ENCODE results near the gene TTLL4. TPM values are rescaled to one million over a fixed set of nuclear protein-coding genes. Genes with fewer than 3 reads are reported as not detected.

Gene TTLL4
- total RNA-seq, 1 experiment from 2014 or later, result 4.5 TPM

- no peak for DNase-seq
- no peaks in the 10 kb centered on the region for H3K36me3 ChIP-seq
- H3K9me3 ChIP-seq, result peaks cover 3% of the 10 kb centered on the region; the same call in 1 of the 2 replicates
- H3K27me3 ChIP-seq, result no peaks in the 10 kb centered on the region
- no peak overlapping the region for H3K4me3 ChIP-seq
Observed at GRCh38 chr2:218786133-218786532, 75.5 kb downstream of the TTLL4 start.

GRCh38 chr2:218788529-218789255 is 78.1 kb downstream of the TTLL4 start:
- no peak for DNase-seq

DNA sequence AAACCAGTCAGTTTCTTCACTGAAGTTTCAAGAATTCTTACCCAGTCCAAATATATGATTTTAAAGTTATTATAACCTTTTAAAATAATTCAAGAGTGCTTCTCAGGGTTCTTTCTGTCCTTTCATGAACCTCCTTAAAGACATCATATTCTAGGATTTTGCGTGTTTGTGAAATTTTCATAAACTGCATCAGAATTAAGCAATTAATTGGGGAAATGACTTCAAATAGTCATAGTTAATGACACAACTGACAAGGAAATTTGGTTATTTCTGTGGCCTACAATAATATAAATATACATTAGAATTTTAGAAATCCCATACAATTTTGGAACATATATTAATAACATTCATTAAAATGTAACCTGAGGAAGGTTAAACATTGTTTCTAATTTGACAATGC is 81.8 kb downstream of the TTLL4 start:
- Histone ChIP-seq H3K4me3 (no peak overlapping the region), H3K9me3 (peaks cover 3% of the 10 kb centered on the region; the same call in 1 of the 2 replicates), H3K36me3 (no peaks in the 10 kb centered on the region), H3K27me3 (no peaks in the 10 kb centered on the region)
- DNase-seq, result no peak

More at GRCh38 chr2:218788529-218789255, 78.1 kb downstream of the TTLL4 start:
- H3K36me3 ChIP-seq, result no peaks in the 10 kb centered on the region
- H3K27me3 ChIP-seq, result no peaks in the 10 kb centered on the region
- peaks cover 3% of the 10 kb centered on the region; the same call in 1 of the 2 replicates for H3K9me3 ChIP-seq
- no peak overlapping the region for H3K4me3 ChIP-seq

DNA sequence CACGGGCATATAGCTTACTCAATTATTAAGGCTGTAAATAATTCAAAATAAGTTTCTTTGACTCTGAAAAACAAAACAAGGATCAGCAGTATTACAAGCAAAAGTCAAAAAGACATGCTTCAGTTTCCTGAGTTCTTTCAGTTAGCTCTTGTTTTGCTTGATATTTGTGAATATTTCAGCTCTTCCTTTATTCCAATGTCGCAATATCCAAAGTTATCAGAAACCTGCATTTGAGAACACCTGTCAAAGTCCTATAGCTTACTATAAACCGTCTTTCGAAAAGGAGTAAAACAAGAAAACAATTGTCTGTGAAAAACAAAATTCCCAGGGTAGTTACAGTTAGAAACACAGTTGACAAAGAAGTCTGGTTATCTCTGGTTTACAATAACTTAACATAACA is 86.1 kb downstream of the TTLL4 start:
- Histone ChIP-seq H3K4me3 (no peak overlapping the region), H3K9me3 (no peaks in the 10 kb centered on the region), H3K27me3 (no peaks in the 10 kb centered on the region), H3K36me3 (no peaks in the 10 kb centered on the region)
- DNase-seq, result no peak

GRCh38 chr2:218798767-218799504 is 88.3 kb downstream of the TTLL4 start:
- H3K9me3 ChIP-seq, result 0 out of 2 replicates have a peak, but pooled peaks cover under 1% of the 10 kb centered on the region
- H3K36me3 ChIP-seq, result no peaks in the 10 kb centered on the region
- no peak overlapping the region for H3K4me3 ChIP-seq
- no peaks in the 10 kb centered on the region for H3K27me3 ChIP-seq
- no peak for DNase-seq

- Histone ChIP-seq H3K36me3 (no peaks in the 10 kb centered on the region), H3K4me3 (no peak overlapping the region), H3K27me3 (no peaks in the 10 kb centered on the region), H3K9me3 (peaks cover 7% of the 10 kb centered on the region; the same call in 1 of the 2 replicates)
- no peak for DNase-seq
Observed at GRCh38 chr2:218799990-218800389, 89.4 kb downstream of the TTLL4 start.

DNA sequence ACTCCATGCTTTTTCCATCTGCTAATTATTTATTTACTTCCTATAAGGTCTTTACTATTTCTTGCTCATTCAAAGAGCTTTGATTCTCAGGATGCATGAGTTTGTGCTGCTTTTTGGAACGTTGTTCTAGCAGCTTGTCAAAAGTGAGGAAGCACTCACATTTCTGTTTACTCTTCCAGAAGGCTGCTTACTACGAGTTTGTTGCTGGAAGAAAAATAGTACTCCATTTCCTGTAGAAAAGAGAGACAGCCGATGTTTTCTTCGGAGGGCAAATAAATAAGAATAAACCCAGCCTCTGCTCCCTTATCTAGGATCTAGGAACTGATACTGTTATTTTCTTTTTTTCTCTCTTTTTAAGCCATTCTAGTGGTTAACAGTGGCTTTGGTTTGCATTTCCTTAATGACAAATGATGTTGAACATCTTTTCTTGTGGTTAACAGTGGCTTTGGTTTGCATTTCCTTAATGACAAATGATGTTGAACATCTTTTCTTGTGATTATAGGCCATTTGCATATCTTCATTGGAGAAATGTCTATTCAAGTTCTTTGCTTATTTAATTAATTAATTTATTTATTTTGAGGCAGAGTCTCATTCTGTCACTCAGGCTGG is 91.9 kb downstream of the TTLL4 start:
- no peak for DNase-seq
- no peaks in the 10 kb centered on the region for H3K36me3 ChIP-seq

GRCh38 chr2:218804817-218805216 is 94.2 kb downstream of the TTLL4 start:
- Histone ChIP-seq H3K27me3 (no peaks in the 10 kb centered on the region), H3K36me3 (no peaks in the 10 kb centered on the region), H3K9me3 (peaks cover 7% of the 10 kb centered on the region; the same call in 1 of the 2 replicates), H3K4me3 (no peak overlapping the region)
- no peak for DNase-seq

More for the DNA sequence above, 91.9 kb downstream of the TTLL4 start:
- H3K27me3 ChIP-seq, result no peaks in the 10 kb centered on the region
- no peak overlapping the region for H3K4me3 ChIP-seq
- H3K9me3 ChIP-seq, result peaks cover 7% of the 10 kb centered on the region; the same call in 1 of the 2 replicates

Other genes with a start within 250 kb of the TTLL4 start
- 4.9 and 6.8 TPM in 2 replicates for gene USP37, start 142.5 kb upstream of the TTLL4 start, total RNA-seq (2014; rRNA removed; shearing (Covaris generic); ENCODE audit: low replicate concordance)
- gene CNOT9, start 142.0 kb upstream of the TTLL4 start, total RNA-seq (2014; rRNA removed; shearing (Covaris generic); ENCODE audit: low replicate concordance), result 115 and 131 TPM in 2 replicates
- 0.74 and 1.2 TPM in 2 replicates for gene PLCD4, start 102.9 kb upstream of the TTLL4 start, total RNA-seq (2014; rRNA removed; shearing (Covaris generic); ENCODE audit: low replicate concordance)
- 2.1 and 2.6 TPM in 2 replicates for gene ZNF142, start 51.2 kb upstream of the TTLL4 start, total RNA-seq (2014; rRNA removed; shearing (Covaris generic); ENCODE audit: low replicate concordance)
- gene BCS1L, start 51.2 kb upstream of the TTLL4 start, total RNA-seq (2014; rRNA removed; shearing (Covaris generic); ENCODE audit: low replicate concordance), result 22.3 and 53.1 TPM in 2 replicates
- 29.2 and 32.1 TPM in 2 replicates for gene RNF25, start 38.8 kb upstream of the TTLL4 start, total RNA-seq (2014; rRNA removed; shearing (Covaris generic); ENCODE audit: low replicate concordance)
- 1.9 and 11.8 TPM in 2 replicates for gene STK36, start 38.7 kb upstream of the TTLL4 start, total RNA-seq (2014; rRNA removed; shearing (Covaris generic); ENCODE audit: low replicate concordance)
- 7.7 and 8.9 TPM in 2 replicates for gene CYP27A1, start 71.3 kb downstream of the TTLL4 start, total RNA-seq (2014; rRNA removed; shearing (Covaris generic); ENCODE audit: low replicate concordance)
- gene PRKAG3, start 121.0 kb downstream of the TTLL4 start, total RNA-seq (2014; rRNA removed; shearing (Covaris generic); ENCODE audit: low replicate concordance), result not detected in 2 replicates
- not detected in 2 replicates for gene WNT6, start 149.0 kb downstream of the TTLL4 start, total RNA-seq (2014; rRNA removed; shearing (Covaris generic); ENCODE audit: low replicate concordance)
- not detected in 2 replicates for gene WNT10A, start 170.0 kb downstream of the TTLL4 start, total RNA-seq (2014; rRNA removed; shearing (Covaris generic); ENCODE audit: low replicate concordance)
- gene CDK5R2, start 248.8 kb downstream of the TTLL4 start, total RNA-seq (2014; rRNA removed; shearing (Covaris generic); ENCODE audit: low replicate concordance), result not detected in 2 replicates